SHP77 (cell line): ENCODE results near the gene IRF9.
"Not testable (repeated sequence)": the region's sequence is repeated elsewhere in the genome, so short reads cannot be mapped to it uniquely, and the experiment has no call there.

Source experiments
- DNase-seq, 2 experiments: peaks; one replicate each; lab custom pipeline; 2025; lab: John Stamatoyannopoulos, UW

The IRF9 gene

DNA sequence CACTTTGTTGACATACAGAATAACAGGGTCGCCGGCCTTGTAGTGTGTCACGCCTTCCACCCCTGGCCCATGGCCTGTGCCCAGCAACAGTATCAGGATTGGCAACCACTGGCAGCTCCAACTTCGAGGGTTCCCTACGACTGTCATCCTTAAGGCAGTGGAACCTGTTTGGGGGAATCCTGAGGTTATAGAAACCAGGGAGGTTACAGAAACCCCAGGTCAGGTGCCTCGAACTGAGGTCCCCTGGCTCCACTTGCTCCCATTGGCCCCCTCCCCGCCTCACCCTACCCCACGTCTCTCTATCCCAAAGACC lies 33.8 kb downstream of the IRF9 start:
- no peak for DNase-seq

DNA sequence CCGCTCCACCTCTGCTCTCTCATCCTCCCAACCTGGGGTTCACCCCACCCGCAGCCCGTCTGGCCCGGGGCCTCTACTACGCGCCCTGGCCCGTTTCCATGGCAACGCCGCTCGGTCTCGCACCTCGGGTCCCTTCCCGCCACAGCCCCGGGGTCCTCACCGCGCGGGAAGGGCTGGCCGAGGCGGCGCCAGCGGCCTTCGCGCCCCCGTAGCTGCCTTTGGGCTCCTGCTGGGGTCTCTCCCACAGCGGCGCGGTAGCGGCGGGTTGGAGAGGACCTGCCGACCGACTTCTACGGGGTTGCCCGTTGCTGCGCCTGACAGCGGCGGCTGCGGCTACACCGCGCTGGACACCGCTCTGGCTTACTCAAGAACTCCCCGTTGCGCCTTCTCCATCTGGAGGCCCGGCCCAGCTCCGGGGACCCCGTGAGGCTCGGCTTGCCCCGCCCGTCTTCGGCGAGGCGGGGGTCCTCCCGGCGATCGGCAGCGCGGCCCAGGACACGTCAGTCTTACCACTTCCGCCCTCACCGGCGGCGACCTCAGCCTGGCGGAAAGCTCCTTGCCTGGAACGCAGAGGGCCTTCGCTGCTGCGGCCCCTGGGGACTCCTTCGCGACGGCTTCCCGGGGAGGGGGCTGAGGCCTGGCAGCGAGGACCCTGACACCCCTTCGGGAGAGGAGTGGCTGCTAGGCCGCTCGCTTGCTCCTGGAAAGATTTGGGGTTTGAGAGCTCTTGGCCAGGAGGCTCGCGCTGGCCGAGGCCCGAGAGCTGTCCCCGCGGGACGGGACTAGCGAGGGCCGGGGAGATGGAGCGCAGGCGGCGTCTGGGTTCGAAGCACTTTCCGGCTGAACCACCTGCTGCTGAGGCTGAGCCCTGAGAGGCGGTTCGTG lies 34.4 kb downstream of the IRF9 start, which contains the start of gene TM9SF1:
Gene TM9SF1 (minus strand): TSS at position 256 of the 885 bp plus-strand sequence. CDS start 422 bp downstream, outside the sequence.
- DNase-seq: peak; percentile 82 to 88

GRCh38 chr14:24196071-24197055 lies 35.3 kb downstream of the IRF9 start:
- DNase-seq: peak; percentile 12 to 25

DNA sequence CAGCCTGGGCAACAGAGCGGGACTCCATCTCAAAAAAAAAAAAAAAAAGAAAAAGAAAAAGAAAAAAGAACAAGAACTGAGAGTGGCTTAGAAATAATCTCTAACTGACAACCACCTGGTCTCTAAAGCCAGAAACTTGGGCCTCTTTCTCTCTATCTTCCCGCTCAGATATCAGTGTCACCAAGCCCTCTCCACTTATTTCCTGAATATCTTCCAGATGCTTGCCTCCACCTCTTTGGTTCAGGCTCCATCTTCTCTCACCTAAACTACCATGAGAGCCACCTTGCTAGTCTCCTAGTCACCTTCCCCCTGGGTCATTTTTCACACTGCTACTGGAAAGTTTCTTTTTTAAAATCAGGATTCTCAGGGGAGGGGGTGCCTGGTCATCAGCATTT lies 36.0 kb downstream of the IRF9 start:
- no peak for DNase-seq

DNA sequence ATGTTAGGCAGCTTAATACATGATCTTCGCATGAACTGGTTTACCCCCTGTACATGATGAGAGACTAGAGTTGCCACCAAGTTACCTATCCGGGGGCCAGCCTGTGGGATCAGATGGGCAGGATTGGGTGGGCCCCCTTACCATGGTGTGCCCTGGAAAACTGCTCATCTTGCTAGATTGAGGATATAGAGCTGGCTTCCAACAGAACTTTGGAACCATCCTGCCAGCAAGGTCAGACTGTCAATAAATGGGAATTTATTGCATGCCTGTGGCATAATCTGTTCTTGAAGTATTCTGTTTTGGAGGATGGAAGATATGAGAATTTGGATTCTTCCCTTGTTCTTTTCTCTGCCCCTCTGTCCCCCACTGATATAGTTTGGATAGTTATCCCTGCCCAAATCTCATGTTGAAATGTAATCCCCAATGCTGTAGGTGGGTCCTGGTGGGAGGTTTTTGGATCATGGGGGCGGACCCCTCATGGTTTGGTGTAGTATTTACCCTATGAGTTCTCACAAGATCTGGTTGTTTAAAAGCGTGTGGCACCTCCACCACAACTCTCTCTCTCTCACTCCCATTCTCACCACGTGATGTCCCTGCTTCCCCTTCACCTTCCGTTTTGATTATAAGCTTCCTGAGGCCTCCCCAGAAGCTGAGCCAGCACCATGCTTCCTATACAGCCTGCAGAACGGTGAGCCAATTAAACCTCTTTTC lies 37.9 kb downstream of the IRF9 start:
- no peak for DNase-seq

GRCh38 chr14:24202538-24202937 lies 41.5 kb downstream of the IRF9 start:
- DNase-seq: not testable (repeated sequence)

GRCh38 chr14:24203249-24203886 lies 42.3 kb downstream of the IRF9 start:
- DNase-seq: not testable (repeated sequence)

- DNase-seq: no peak
These were observed 43.4 kb downstream of the IRF9 start for GRCh38 chr14:24204163-24205146.

GRCh38 chr14:24206260-24207103 lies 45.4 kb downstream of the IRF9 start:
- DNase-seq: no peak

- no peak for DNase-seq
These were observed 46.1 kb downstream of the IRF9 start for GRCh38 chr14:24207104-24207551.

GRCh38 chr14:24207625-24208024 lies 46.6 kb downstream of the IRF9 start:
- no peak for DNase-seq

DNA sequence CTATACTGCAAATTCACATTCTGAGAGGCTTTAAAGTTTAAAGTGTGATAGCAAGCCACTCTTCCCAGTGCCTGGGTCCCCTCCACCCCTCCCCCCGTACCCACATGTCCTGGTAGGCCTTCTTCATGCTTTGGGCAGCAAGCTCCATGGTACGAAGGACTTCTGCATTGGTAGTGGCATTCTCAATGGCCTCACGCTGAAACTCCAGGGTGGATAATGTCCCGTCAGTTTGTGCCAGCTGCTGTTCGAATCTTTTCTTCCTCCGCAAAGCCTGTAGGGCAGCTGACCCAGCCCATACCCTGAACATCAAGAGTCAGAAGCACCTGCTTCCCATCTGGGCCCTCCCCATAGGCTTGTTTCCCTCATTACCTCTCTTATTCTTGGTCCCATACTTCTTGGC lies 50.2 kb downstream of the IRF9 start:
- no peak for DNase-seq

DNA sequence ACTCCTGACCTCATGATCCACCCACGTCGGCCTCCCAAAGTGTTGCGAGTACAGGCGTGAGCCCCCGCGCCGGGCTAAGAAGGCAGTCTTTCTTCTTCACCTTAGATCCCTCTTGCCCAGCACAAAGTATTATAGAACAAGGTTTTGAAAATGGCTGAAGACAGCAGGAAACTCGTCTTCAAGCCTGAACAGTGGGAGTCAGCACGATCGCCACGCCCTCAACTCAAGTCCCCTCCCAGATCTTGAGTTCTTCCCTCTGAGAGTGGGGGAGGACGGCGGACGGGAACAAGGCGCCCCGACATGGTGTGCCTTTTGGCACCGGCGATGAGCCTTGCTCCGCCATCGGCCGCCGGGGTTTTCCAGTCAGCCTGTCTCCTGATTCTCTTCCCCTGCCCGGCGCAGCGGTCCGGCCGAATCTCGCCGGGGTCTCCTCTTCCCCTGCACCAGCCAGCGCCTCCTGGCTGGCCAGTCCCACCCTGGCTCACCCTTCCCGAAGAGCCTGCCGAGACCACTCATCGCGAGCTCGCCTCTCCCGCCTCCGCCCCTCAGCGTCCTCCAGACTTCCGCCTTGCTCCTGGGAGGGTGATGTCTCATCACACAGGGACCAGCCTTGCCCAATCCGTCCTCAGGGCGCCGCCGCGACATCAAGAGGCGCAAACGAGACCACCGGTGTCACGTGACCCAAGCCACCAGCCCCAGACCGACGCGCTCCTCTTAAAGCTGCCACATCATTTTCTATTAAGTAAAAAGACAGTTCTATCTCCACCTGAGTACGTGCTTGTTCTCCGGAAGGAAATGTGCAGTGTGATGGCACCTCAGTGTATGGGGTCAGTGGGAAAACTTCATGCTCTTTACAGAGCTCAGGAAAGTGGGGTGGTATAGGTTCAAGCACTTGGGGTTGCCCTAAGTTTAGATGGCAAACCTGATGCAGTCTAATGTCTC lies 52.1 kb downstream of the IRF9 start, which contains the start of gene CHMP4A:
Gene CHMP4A (minus strand): TSS at position 565 of the 942 bp plus-strand sequence. CDS start 49 bp downstream, at position 516.
- peak; percentile 98 to 99 for DNase-seq

- DNase-seq: no peak
These were observed 53.0 kb downstream of the IRF9 start for GRCh38 chr14:24213866-24214662.

DNA sequence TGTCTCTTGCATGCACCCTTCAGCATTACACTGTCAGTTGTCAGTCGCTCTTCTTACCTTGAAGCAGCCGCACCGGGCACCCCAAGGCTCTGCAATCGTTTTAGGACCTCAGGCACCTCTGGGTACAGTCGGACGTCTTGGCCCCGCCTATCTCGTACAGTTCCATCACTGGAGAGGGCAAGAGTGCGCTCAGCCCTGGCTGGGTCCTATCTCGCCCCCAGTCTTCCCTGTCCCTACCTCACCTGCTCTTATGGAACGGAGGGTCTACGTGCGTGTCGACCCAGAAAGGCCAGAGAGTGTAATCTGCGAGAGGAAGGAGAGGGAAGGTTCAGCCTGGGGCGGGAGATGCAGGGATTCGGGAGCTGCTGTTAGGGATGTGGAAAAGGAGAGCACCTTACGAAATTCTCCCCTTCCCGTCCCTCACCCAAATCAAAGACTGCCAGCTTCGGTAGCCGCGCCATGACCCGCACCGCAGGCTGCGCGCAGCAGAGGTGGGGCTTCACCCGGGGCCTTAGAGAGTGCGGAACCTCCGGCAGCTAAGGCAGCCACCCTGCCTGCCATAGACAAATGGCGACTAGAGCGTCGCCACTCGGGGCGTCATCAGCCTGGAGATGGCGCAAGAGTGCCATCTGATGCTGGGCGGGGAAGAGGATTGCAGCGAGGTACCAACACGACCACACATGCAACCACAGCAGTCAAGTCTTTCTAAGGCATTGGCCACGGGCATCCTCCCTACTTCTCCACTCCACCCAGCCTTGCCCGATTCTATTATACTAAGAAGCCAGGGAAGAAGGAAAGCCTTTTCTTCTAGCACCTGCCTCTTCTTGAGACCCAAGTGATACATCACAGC lies 54.7 kb downstream of the IRF9 start, which contains the start of gene MDP1:
Gene MDP1 (minus strand): TSS at position 572 of the 850 bp plus-strand sequence. CDS start 111 bp downstream, at position 461.
- peak; percentile 88 to 91 for DNase-seq
